Adrenal gland (tissue), 5 donors: ENCODE results near the gene HIVEP3.

ENCODE experiments used
- POLR2A ChIP-seq, 2 donors: fragments of 450-650 bp; IDR thresholded peaks; one replicate each; pipeline ENCODE4 v1.6.1; 2017; ENCODE audit warnings: antibody characterized with exemption in 2 of 2, mild to moderate bottlenecking in 2 of 2, moderate library complexity in 1 of 2
- TF ChIP-seq, protein P1 (sequence below), 6 experiments: fragments of 450-650 bp in 4 of 6; fragments of 200-600 bp in 2 of 6; sonication (generic) in 1 of 6; IDR thresholded peaks; 1 replicate in 5 of 6; 2 replicates in 1 of 6; pipeline versions ENCODE4 v1.5.1 to v1.8.0; 2016 to 2021; ENCODE audit warnings: antibody characterized with exemption in 6 of 6, mild to moderate bottlenecking in 2 of 6, moderate library complexity in 1 of 6
- donor health status: DM: no; HTN: no; CAD: no.

DNA sequence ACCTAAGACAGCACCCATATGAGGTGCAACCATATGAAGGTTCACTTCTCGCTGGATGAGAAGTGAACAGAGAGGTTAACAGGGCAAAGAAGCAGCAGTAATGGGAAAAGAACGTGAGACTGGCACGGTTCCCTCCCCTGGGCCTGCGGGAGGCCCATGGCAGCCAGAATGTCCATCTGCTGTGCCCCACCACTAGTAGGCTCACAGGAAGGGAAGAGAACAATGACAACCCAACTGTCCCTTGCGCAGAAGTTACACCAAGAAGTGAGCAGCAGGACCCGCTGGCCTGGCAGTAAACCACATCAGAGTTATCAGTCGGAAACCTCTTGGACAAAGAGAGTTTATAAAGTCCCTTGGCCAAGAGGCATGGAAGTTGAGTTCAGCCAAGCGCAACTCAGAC is 11.3 kb downstream of the HIVEP3 start:
- TF ChIP-seq, protein P1, sequence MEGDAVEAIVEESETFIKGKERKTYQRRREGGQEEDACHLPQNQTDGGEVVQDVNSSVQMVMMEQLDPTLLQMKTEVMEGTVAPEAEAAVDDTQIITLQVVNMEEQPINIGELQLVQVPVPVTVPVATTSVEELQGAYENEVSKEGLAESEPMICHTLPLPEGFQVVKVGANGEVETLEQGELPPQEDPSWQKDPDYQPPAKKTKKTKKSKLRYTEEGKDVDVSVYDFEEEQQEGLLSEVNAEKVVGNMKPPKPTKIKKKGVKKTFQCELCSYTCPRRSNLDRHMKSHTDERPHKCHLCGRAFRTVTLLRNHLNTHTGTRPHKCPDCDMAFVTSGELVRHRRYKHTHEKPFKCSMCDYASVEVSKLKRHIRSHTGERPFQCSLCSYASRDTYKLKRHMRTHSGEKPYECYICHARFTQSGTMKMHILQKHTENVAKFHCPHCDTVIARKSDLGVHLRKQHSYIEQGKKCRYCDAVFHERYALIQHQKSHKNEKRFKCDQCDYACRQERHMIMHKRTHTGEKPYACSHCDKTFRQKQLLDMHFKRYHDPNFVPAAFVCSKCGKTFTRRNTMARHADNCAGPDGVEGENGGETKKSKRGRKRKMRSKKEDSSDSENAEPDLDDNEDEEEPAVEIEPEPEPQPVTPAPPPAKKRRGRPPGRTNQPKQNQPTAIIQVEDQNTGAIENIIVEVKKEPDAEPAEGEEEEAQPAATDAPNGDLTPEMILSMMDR (IDR thresholded peaks at IDR 0.05), result no peak
- no peak for TF ChIP-seq POLR2A (IDR thresholded peaks at IDR 0.05)
